Measurements from ENCODE around the gene NIM1K.
A peak's percentile ranks its signal among the peaks of the same experiment; 100 is the strongest.

Gene NIM1K

GRCh38 chr5:43191740-43192557 lies at the start of gene NIM1K:
NIM1K (plus strand) TSS chr5:43192225; CDS start chr5:43245776, 53,551 bp downstream.
- peak within 1 kb of the TSS; percentile 36 for H3K4me3 ChIP-seq (ENCODE audit: low read depth, low read length)
- no peak for TF ChIP-seq CTCF (IDR thresholded peaks at IDR 0.05; ENCODE audit: low read depth, low read length)
- in situ Hi-C loops (cut with HindIII; ENCODE audit: low sequenced_read_pairs): no loop called here
- peak; percentile 15 for DNase-seq (ENCODE audit: low read depth, low spot score)

GRCh38 chr5:43145071-43145470 lies 47.0 kb upstream of the NIM1K start:
- DNase-seq (ENCODE audit: low read depth, low spot score): no peak
- no peak overlapping the region for H3K4me3 ChIP-seq (ENCODE audit: low read depth, low read length)
- in situ Hi-C loops (cut with HindIII; ENCODE audit: low sequenced_read_pairs): no loop called here
- TF ChIP-seq CTCF (IDR thresholded peaks at IDR 0.05; ENCODE audit: low read depth, low read length): no peak

GRCh38 chr5:43146958-43147357 lies 45.1 kb upstream of the NIM1K start:
- TF ChIP-seq CTCF (IDR thresholded peaks at IDR 0.05; ENCODE audit: low read depth, low read length): no peak
- H3K4me3 ChIP-seq (ENCODE audit: low read depth, low read length): no peak overlapping the region
- in situ Hi-C loops (cut with HindIII; ENCODE audit: low sequenced_read_pairs): no loop called here
- no peak for DNase-seq (ENCODE audit: low read depth, low spot score)

GRCh38 chr5:43148417-43148816 lies 43.6 kb upstream of the NIM1K start:
- TF ChIP-seq CTCF (IDR thresholded peaks at IDR 0.05; ENCODE audit: low read depth, low read length): no peak
- DNase-seq (ENCODE audit: low read depth, low spot score): no peak

GRCh38 chr5:43149231-43149630 lies 42.8 kb upstream of the NIM1K start:
- no peak overlapping the region for H3K4me3 ChIP-seq (ENCODE audit: low read depth, low read length)
- in situ Hi-C loops (cut with HindIII; ENCODE audit: low sequenced_read_pairs): no loop called here
- TF ChIP-seq CTCF (IDR thresholded peaks at IDR 0.05; ENCODE audit: low read depth, low read length): no peak
- no peak for DNase-seq (ENCODE audit: low read depth, low spot score)

More at GRCh38 chr5:43148417-43148816, 43.6 kb upstream of the NIM1K start:
- in situ Hi-C loops (cut with HindIII; ENCODE audit: low sequenced_read_pairs): no loop called here
- no peak overlapping the region for H3K4me3 ChIP-seq (ENCODE audit: low read depth, low read length)

- H3K4me3 ChIP-seq (ENCODE audit: low read depth, low read length): no peak overlapping the region
- no peak for DNase-seq (ENCODE audit: low read depth, low spot score)
- no peak for TF ChIP-seq CTCF (IDR thresholded peaks at IDR 0.05; ENCODE audit: low read depth, low read length)
- in situ Hi-C loops (cut with HindIII; ENCODE audit: low sequenced_read_pairs): no loop called here
Measured at GRCh38 chr5:43150075-43150474, 42.0 kb upstream of the NIM1K start.
